H9 (cell line): ENCODE data around the gene GNG11. TPM values are rescaled to one million over a fixed set of nuclear protein-coding genes. Genes with fewer than 3 reads are reported as not detected.

Experiments used
- DNase-seq: peaks from one replicate; pipeline ENCODE4 v3.0.0-alpha.2; 2017
- H2AFZ ChIP-seq: one replicate; pipeline ENCODE4 v1.6.1; 2013; ENCODE audit warnings: mild to moderate bottlenecking, low read length, control low read depth, moderate library complexity
- H2AK5ac ChIP-seq: 2 replicates; pipeline ENCODE4 v1.6.1; 2013; ENCODE audit warnings: low read length, control low read depth, mixed read lengths; ENCODE audit not compliant: insufficient read length
- H2BK120ac ChIP-seq: one replicate; pipeline ENCODE4 v1.6.1; 2013; ENCODE audit warnings: low read depth, mild to moderate bottlenecking, low read length, control low read depth, inconsistent platforms; ENCODE audit not compliant: poor library complexity, severe bottlenecking
- H2BK12ac ChIP-seq: 2 replicates; pipeline ENCODE4 v1.6.1; 2013; ENCODE audit warnings: low read length, control low read depth, mixed read lengths, low read depth; ENCODE audit not compliant: insufficient read length
- H2BK15ac ChIP-seq: 2 replicates; pipeline ENCODE4 v1.6.1; 2013; ENCODE audit warnings: low read depth, low read length, control low read depth
- H2BK20ac ChIP-seq: one replicate; pipeline ENCODE4 v1.6.1; 2013; ENCODE audit warnings: low read depth, mild to moderate bottlenecking, low read length, control low read depth, inconsistent platforms; ENCODE audit not compliant: poor library complexity, severe bottlenecking
- H2BK5ac ChIP-seq: 2 replicates; pipeline ENCODE4 v1.6.1; 2013; ENCODE audit warnings: low read length, control low read depth, mixed read lengths; ENCODE audit not compliant: insufficient read length
- H3K14ac ChIP-seq: 2 replicates; pipeline ENCODE4 v1.6.1; 2013; ENCODE audit warnings: low read length, control low read depth; ENCODE audit not compliant: insufficient read depth
- H3K18ac ChIP-seq: 2 replicates; pipeline ENCODE4 v1.6.1; 2013; ENCODE audit warnings: low read depth, mild to moderate bottlenecking, mixed read lengths, low read length, control low read depth; ENCODE audit not compliant: insufficient read length
- H3K23ac ChIP-seq: 2 replicates; pipeline ENCODE4 v1.6.1; 2013; ENCODE audit warnings: low read length, control low read depth, mixed read lengths, low read depth; ENCODE audit not compliant: insufficient read length
- H3K23me2 ChIP-seq: 2 replicates; pipeline ENCODE4 v1.6.1; 2013; ENCODE audit warnings: low read depth, mild to moderate bottlenecking, mixed read lengths, low read length, control low read depth; ENCODE audit not compliant: insufficient read length, poor library complexity, severe bottlenecking
- H3K27ac ChIP-seq: 2 replicates; pipeline ENCODE4 v1.5.1; 2013; ENCODE audit warnings: low read length, control low read depth, mixed read lengths, low read depth; ENCODE audit not compliant: insufficient read length
- H3K27me3 ChIP-seq: 2 replicates; pipeline ENCODE4 v1.6.1; 2013; ENCODE audit warnings: low read length, control low read depth, inconsistent platforms; ENCODE audit not compliant: insufficient read depth
- H3K4ac ChIP-seq: 2 replicates; pipeline ENCODE4 v1.6.1; 2013; ENCODE audit warnings: low read depth, mild to moderate bottlenecking, control low read depth, inconsistent platforms, low read length, moderate library complexity
- H3K4me1 ChIP-seq: 2 replicates; pipeline ENCODE4 v1.6.1; 2013; ENCODE audit warnings: low read length, control low read depth, inconsistent platforms; ENCODE audit not compliant: insufficient read depth
- H3K4me2 ChIP-seq: 2 replicates; pipeline ENCODE4 v1.6.1; 2013; ENCODE audit warnings: low read length, control low read depth, mixed read lengths; ENCODE audit not compliant: insufficient read length, insufficient read depth
- H3K56ac ChIP-seq: 2 replicates; pipeline ENCODE4 v1.6.1; 2013; ENCODE audit warnings: low read depth, mild to moderate bottlenecking, mixed read lengths, low read length, control low read depth; ENCODE audit not compliant: insufficient read length
- H3K79me1 ChIP-seq: 2 replicates; pipeline ENCODE4 v1.6.1; 2013; ENCODE audit warnings: low read depth, mild to moderate bottlenecking, moderate library complexity, low read length, control low read depth, inconsistent platforms; ENCODE audit not compliant: insufficient read depth, poor library complexity, severe bottlenecking
- H3K79me2 ChIP-seq: 2 replicates; pipeline ENCODE4 v1.6.1; 2013; ENCODE audit warnings: low read length, control low read depth, inconsistent platforms; ENCODE audit not compliant: insufficient read depth
- H3K9ac ChIP-seq: 2 replicates; pipeline ENCODE4 v1.6.1; 2013; ENCODE audit warnings: low read length, control low read depth, mixed read lengths; ENCODE audit not compliant: insufficient read length; ENCODE audit errors: extremely low read depth
- H3K9me3 ChIP-seq: one replicate; pipeline ENCODE4 v1.6.1; 2013; ENCODE audit warnings: low read depth, low read length, inconsistent platforms; ENCODE audit not compliant: control insufficient read depth
- H3T11ph ChIP-seq: one replicate; pipeline ENCODE4 v1.6.1; 2013; ENCODE audit warnings: mild to moderate bottlenecking, low read length, control low read depth, inconsistent platforms
- H4K20me1 ChIP-seq: one replicate; pipeline ENCODE4 v1.6.1; 2013; ENCODE audit not compliant: control insufficient read depth, insufficient read length, insufficient read depth
- H4K5ac ChIP-seq: 2 replicates; pipeline ENCODE4 v1.6.1; 2013; ENCODE audit warnings: low read depth, mild to moderate bottlenecking, mixed read lengths, low read length, control low read depth; ENCODE audit not compliant: insufficient read length
- H4K8ac ChIP-seq: replicated peaks from 2 replicates; pipeline ENCODE4 v1.6.1; 2013; ENCODE audit warnings: low read length, control low read depth, mixed read lengths, low read depth; ENCODE audit not compliant: insufficient read length
- H4K91ac ChIP-seq: 2 replicates; pipeline ENCODE4 v1.6.1; 2013; ENCODE audit warnings: low read depth, mild to moderate bottlenecking, moderate library complexity, mixed read lengths, low read length, control low read depth; ENCODE audit not compliant: insufficient read length
- H3K27ac Mint-ChIP-seq, 3 experiments: 2 replicates in 2 of 3; 3 replicates in 1 of 3; pipeline ENCODE4 v1.8.0; 2020 to 2021; ENCODE audit warnings: mixed read lengths in 3 of 3, mild to moderate bottlenecking in 1 of 3, moderate library complexity in 1 of 3
- H3K27me3 Mint-ChIP-seq: 2 replicates; pipeline ENCODE4 v1.8.0; 2021; ENCODE audit warnings: low read depth, mild to moderate bottlenecking, moderate library complexity, mixed read lengths
- H3K36me3 Mint-ChIP-seq, 3 experiments: 2 replicates in 2 of 3; 3 replicates in 1 of 3; pipeline ENCODE4 v1.8.0; 2020 to 2021; ENCODE audit warnings: low read depth in 3 of 3, mixed read lengths in 3 of 3; ENCODE audit not compliant: insufficient read depth in 1 of 3
- H3K4me1 Mint-ChIP-seq, 2 experiments: 2 replicates each; pipeline ENCODE4 v1.8.0; 2020; ENCODE audit warnings: mixed read lengths in 2 of 2
- H3K4me3 Mint-ChIP-seq, 2 experiments: 2 replicates in 1 of 2; 3 replicates in 1 of 2; pipeline ENCODE4 v1.8.0; 2020 to 2021; ENCODE audit warnings: mild to moderate bottlenecking in 2 of 2, mixed read lengths in 2 of 2, moderate library complexity in 1 of 2
- H3K9me3 Mint-ChIP-seq, 2 experiments: 2 replicates in 1 of 2; 3 replicates in 1 of 2; pipeline ENCODE4 v1.8.0; 2020; ENCODE audit warnings: mild to moderate bottlenecking in 2 of 2, mixed read lengths in 2 of 2, moderate library complexity in 1 of 2
- CTCF ChIP-seq: fragments of 200-600 bp; sonication (generic); conservative IDR thresholded peaks from 3 replicates; pipeline ENCODE4 v1.8.0; 2021; ENCODE audit warnings: antibody characterized with exemption, mild to moderate bottlenecking
- WGBS: extraction: QIAGEN DNeasy Blood & Tissue Kit; methylation state at CpG from one replicate; pipeline ENCODE4 v1.1.7; 2013; ENCODE audit warnings: missing lambda C conversion rate, low lambda C conversion rate, mixed read lengths; ENCODE audit not compliant: insufficient read length; ENCODE audit errors: extremely low coverage; 5-methylcytosine and 5-hydroxymethylcytosine counted together
- total RNA-seq: library from RNA; stranded (reverse); gene quantifications from 2 replicates; pipeline ENCODE4 v1.2.1, GENCODE V29; 2021

GNG11 gene
- total RNA-seq, 1 experiment from 2014 or later: 0.68 TPM

GRCh38 chr7:93931655-93932054 lies 10.1 kb downstream of the GNG11 start:
- H3K79me2 ChIP-seq: no peaks in the 10 kb centered on the region
- H4K91ac ChIP-seq: no peak overlapping the region
- no peaks in the 10 kb centered on the region for H3K27me3 ChIP-seq
- no peaks in the 10 kb centered on the region for H3K4me1 ChIP-seq
- no peaks in the 10 kb centered on the region for H3K9me3 Mint-ChIP-seq
- no peak overlapping the region for H3K9ac ChIP-seq
- no peak overlapping the region for H2BK12ac ChIP-seq
- no peak overlapping the region for H3K56ac ChIP-seq
- H3K36me3 Mint-ChIP-seq: 0 out of 7 replicates have a peak, but pooled peaks cover 0 to 3% (median 0%) of the 10 kb centered on the region in 3 experiments
- no peak overlapping the region for H3K4me2 ChIP-seq
- H3K23ac ChIP-seq: no peak overlapping the region
- no peak overlapping the region for H4K5ac ChIP-seq
- no peaks in the 10 kb centered on the region for H3K4me1 Mint-ChIP-seq
- WGBS: no CpG with 5 or more reads among the region's 3 CpGs
- H3T11ph ChIP-seq: no peak overlapping the region
- H2BK20ac ChIP-seq: no peak overlapping the region
- no peak overlapping the region for H4K8ac ChIP-seq
- no peak overlapping the region for H2AK5ac ChIP-seq
- no peak for TF ChIP-seq CTCF
- H3K9me3 ChIP-seq: no peaks in the 10 kb centered on the region
- no peak for DNase-seq
- no peaks in the 10 kb centered on the region for H3K23me2 ChIP-seq
- no peak overlapping the region for H3K4ac ChIP-seq
- H3K18ac ChIP-seq: no peak overlapping the region
- H4K20me1 ChIP-seq: no peaks in the 10 kb centered on the region
- no peaks in the 10 kb centered on the region for H3K79me1 ChIP-seq
- H3K27me3 Mint-ChIP-seq: peaks cover 2% of the 10 kb centered on the region; the same call in 1 of the 2 replicates
- no peak overlapping the region for H2BK15ac ChIP-seq
- no peak overlapping the region for H3K14ac ChIP-seq
- H3K27ac Mint-ChIP-seq: no peak overlapping the region
- no peak overlapping the region for H3K4me3 Mint-ChIP-seq
- no peak overlapping the region for H2BK120ac ChIP-seq
- H2AFZ ChIP-seq: no peak overlapping the region
- no peak overlapping the region for H2BK5ac ChIP-seq
- no peak overlapping the region for H3K27ac ChIP-seq
